GM12878 (cell line): Measurements from ENCODE around the gene EPB41L4B. TPM values are rescaled to one million over a fixed set of nuclear protein-coding genes. Genes with fewer than 3 reads are reported as not detected.

Experiments
- ATAC-seq: fragments of 200-7000 bp; cut with Tn5 transposase; 3 replicates; pipeline ENCODE4 v1.9.1; 2020; ENCODE audit warnings: mild to moderate bottlenecking, moderate library complexity
- BruUV-seq: library from RNA; stranded (reverse); fragments of 400-500 nt; replicated peaks from 2 replicates; lab custom pipeline; 2021; lab: Mats Ljungman, UMichigan
- CTCF ChIA-PET: fragments of 300-600 bp; sonication (Branson Sonifier 250); formaldehyde crosslinking; extraction: SDS; loops from one replicate; lab custom pipeline; 2021; ENCODE audit warnings: inconsistent platforms; lab: Yijun Ruan, JAX
- POLR2A ChIA-PET: fragments of 350-600 bp; formaldehyde crosslinking; extraction: SDS; loops from one replicate; lab custom pipeline; 2021; ENCODE audit warnings: inconsistent platforms; lab: Charles Lee
- RAD21 ChIA-PET: fragments of 300-600 bp; sonication (Branson Sonifier 250); formaldehyde crosslinking; loops from one replicate; lab custom pipeline; 2023; ENCODE audit warnings: antibody characterized with exemption; ENCODE audit not compliant: unreplicated experiment; lab: Charles Lee
- SMC1A ChIA-PET: fragments of 300-600 bp; sonication (Branson Sonifier 250); formaldehyde crosslinking; loops from one replicate; lab custom pipeline; 2023; ENCODE audit not compliant: unreplicated experiment, uncharacterized antibody; lab: Charles Lee
- DNase-seq: peaks from one replicate; pipeline ENCODE4 v3.0.0-alpha.2; 2011; ENCODE audit warnings: low read depth, low spot score
- FAIRE-seq: peaks from 3 replicates; lab custom pipeline; 2011; peaks lifted over from hg19 to GRCh38; lab: Jason Lieb, UNC
- H2AFZ ChIP-seq: 2 replicates; pipeline ENCODE4 v1.6.0; 2011; ENCODE audit warnings: low read depth, low read length, control low read depth; ENCODE audit not compliant: control insufficient read depth
- H3K27ac ChIP-seq: 2 replicates; pipeline ENCODE4 v1.5.1; 2011; ENCODE audit warnings: control low read depth; ENCODE audit not compliant: control insufficient read depth, insufficient read depth
- H3K27me3 ChIP-seq, 2 experiments: replicated peaks in 1 of 2; 2 replicates each; pipeline versions ENCODE4 v1.6.0 to v1.6.1; 2011; ENCODE audit warnings: low read length in 1 of 2; ENCODE audit not compliant: control insufficient read depth in 2 of 2, insufficient read depth in 2 of 2
- H3K36me3 ChIP-seq, 2 experiments: 2 replicates each; pipeline ENCODE4 v1.5.1; 2011; ENCODE audit warnings: low read length in 1 of 2; ENCODE audit not compliant: control insufficient read depth in 2 of 2, insufficient read depth in 2 of 2
- H3K4me1 ChIP-seq: 2 replicates; pipeline ENCODE4 v1.6.1; 2011; ENCODE audit warnings: mild to moderate bottlenecking, low read length, moderate library complexity, mixed read lengths; ENCODE audit not compliant: control insufficient read depth, insufficient read depth
- H3K4me2 ChIP-seq: 2 replicates; pipeline ENCODE4 v1.6.0; 2011; ENCODE audit warnings: control low read depth; ENCODE audit not compliant: control insufficient read depth, insufficient read depth
- H3K4me3 ChIP-seq: fragments of 200-600 bp; sonication (generic); 2 replicates; pipeline ENCODE4 v1.5.1; 2016
- H3K79me2 ChIP-seq: 2 replicates; pipeline ENCODE4 v1.6.0; 2011; ENCODE audit warnings: low read length; ENCODE audit not compliant: control insufficient read depth, insufficient read depth
- H3K9ac ChIP-seq: 2 replicates; pipeline ENCODE4 v1.8.0; 2011; ENCODE audit warnings: low read length, control low read depth, mixed read lengths; ENCODE audit not compliant: control insufficient read depth, insufficient read depth
- H3K9me3 ChIP-seq: replicated peaks from 3 replicates; pipeline ENCODE4 v1.5.1; 2011; ENCODE audit warnings: mild to moderate bottlenecking, low read length; ENCODE audit not compliant: control insufficient read depth, insufficient read depth
- H4K20me1 ChIP-seq: 2 replicates; pipeline ENCODE4 v1.6.0; 2011; ENCODE audit not compliant: control insufficient read depth, insufficient read depth
- BACH1 ChIP-seq: fragments of 450-650 bp; IDR thresholded peaks from 2 replicates; pipeline ENCODE4 v1.6.1; 2017; ENCODE audit warnings: mild to moderate bottlenecking, borderline replicate concordance
- EP300 ChIP-seq, 2 experiments: fragments of 150-350 bp in 1 of 2; IDR thresholded peaks; 2 replicates each; pipeline ENCODE4 v1.6.1; 2011 to 2012; ENCODE audit warnings: low read depth in 2 of 2, low read length in 2 of 2, borderline replicate concordance in 1 of 2, improper control_type of control experiment in 1 of 2, inconsistent platforms in 1 of 2; ENCODE audit not compliant: control insufficient read depth in 1 of 2
- ZBTB40 ChIP-seq: fragments of 450-650 bp; IDR thresholded peaks from 2 replicates; pipeline ENCODE4 v1.6.1; 2016; ENCODE audit warnings: mild to moderate bottlenecking, moderate library complexity, borderline replicate concordance
- WGBS: methylation state at CpG from one replicate; pipeline ENCODE4 v1.1.6; 2016; ENCODE audit warnings: low lambda C conversion rate; ENCODE audit not compliant: insufficient replicate concordance, insufficient coverage; ENCODE audit errors: missing lambda C conversion rate; 5-methylcytosine and 5-hydroxymethylcytosine counted together
- in situ Hi-C: fragments of 300-500 bp; cut with MboI; formaldehyde crosslinking; loops from 9 replicates; pipeline ENCODE4 v1.14.3; 2018; ENCODE audit warnings: mixed read lengths
- intact Hi-C: fragments of 100-400 bp; cut with micrococcal nuclease; formaldehyde crosslinking; loops from one replicate; pipeline ENCODE4 v1.14.2; 2022; ENCODE audit not compliant: unreplicated experiment
- polyA plus RNA-seq, 11 experiments: library from polyadenylated mRNA; depleted of rRNA in 4 of 11; unstranded in 6 of 11; stranded (reverse) in 5 of 11; fragments of >200 nt; fragmentation: Nextera tagmentation in 4 of 11; fragmentation: Illumina TruSeq in 1 of 11; extraction: Ambion mirVana in 4 of 11; extraction: Trizol in 1 of 11; gene quantifications; 1 replicate in 1 of 11; 2 replicates in 10 of 11; pipeline versions ENCODE4 v1.2.1 to v1.2.3, GENCODE V29; 2011 to 2016; ENCODE audit warnings: inconsistent platforms in 2 of 11, missing spikeins in 2 of 11, low read depth in 1 of 11
- total RNA-seq, 4 experiments: library from RNA; depleted of rRNA in 3 of 4; stranded (reverse); fragments of >200 nt in 3 of 4; fragmentation: Illumina TruSeq in 1 of 4; extraction: Trizol in 1 of 4; gene quantifications; 2 replicates each; pipeline versions ENCODE4 v1.2.1 to v1.2.3, GENCODE V29; 2013 to 2021

The EPB41L4B gene
- total and polyA plus RNA-seq, 10 of the 15 experiments (the other 5 are each of a cell fraction or from before 2014, with no cell fraction given): 0.04 to 0.75 (median 0.13) TPM; not detected in 1

- H4K20me1 ChIP-seq: no peaks in the 10 kb centered on the region
- FAIRE-seq (no peak), DNase-seq (no peak), ATAC-seq (no peak)
- TF ChIP-seq BACH1 (no peak), EP300 (IDR thresholded peaks at IDR 0.05; ENCODE audit: borderline replicate concordance in 1 of 2, control insufficient read depth in 1 of 2, low read depth in 2 of 2, low read length in 2 of 2) (no peak), ZBTB40 (no peak)
- RAD21 ChIA-PET: no interaction called here
- 60% methylated on average over 3 of the region's 3 CpGs for WGBS
- CTCF ChIA-PET: no interaction called here
- POLR2A ChIA-PET: no interaction called here
- no peak overlapping the region for H3K27ac ChIP-seq
- SMC1A ChIA-PET: no interaction called here
- no peaks in the 10 kb centered on the region for H3K79me2 ChIP-seq
- no peaks in the 10 kb centered on the region; the same call in 1 of the 2 replicates for H3K4me1 ChIP-seq
- in situ Hi-C loops: no loop called here
- H3K4me3 ChIP-seq: no peak overlapping the region
- H2AFZ ChIP-seq: no peak overlapping the region
- H3K27me3 ChIP-seq: peaks cover 0 to 2% of the 10 kb centered on the region in 2 experiments; a peak in 2 of 4 replicates
- no peaks in the 10 kb centered on the region for H3K36me3 ChIP-seq
- no peaks in the 10 kb centered on the region for H3K9me3 ChIP-seq
- no peak overlapping the region for H3K4me2 ChIP-seq
- intact Hi-C loops: no loop called here
- BruUV-seq: no TSS peak
- no peak overlapping the region for H3K9ac ChIP-seq
These were observed 81.6 kb downstream of the EPB41L4B start for GRCh38 chr9:109239240-109239639.
